Caco-2 (cell line): ENCODE measurements around the gene ASGR2. TPM values are rescaled to one million over a fixed set of nuclear protein-coding genes. Genes with fewer than 3 reads are reported as not detected.

Experiments
- BruUV-seq: library from RNA; stranded (reverse); fragments of 400-500 nt; replicated peaks from 2 replicates; lab custom pipeline; 2021; lab: Mats Ljungman, UMichigan
- CTCF ChIA-PET: fragments of 300-600 bp; sonication (Branson Sonifier 250); formaldehyde crosslinking; loops from one replicate; lab custom pipeline; 2022; ENCODE audit warnings: antibody characterized with exemption; lab: Charles Lee
- POLR2A ChIA-PET: fragments of 300-600 bp; sonication (Branson Sonifier 250); formaldehyde crosslinking; loops from one replicate; lab custom pipeline; 2022; ENCODE audit warnings: antibody characterized with exemption; lab: Charles Lee
- DNase-seq, 2 experiments: peaks; one replicate each; pipeline versions ENCODE4 v3.0.0 to v3.0.0-alpha.2; 2020 to 2022
- H3K27me3 ChIP-seq: replicated peaks from 2 replicates; pipeline ENCODE4 v1.6.0; 2011; ENCODE audit warnings: low read length; ENCODE audit not compliant: control insufficient read depth, insufficient read depth
- H3K36me3 ChIP-seq: 2 replicates; pipeline ENCODE4 v1.5.1; 2011; ENCODE audit warnings: low read length; ENCODE audit not compliant: control insufficient read depth, insufficient read depth
- H3K4me1 ChIP-seq: fragments of 250-450 bp; sonication (Bioruptor Pico); 2 replicates; pipeline ENCODE4 v1.5.1; 2020; ENCODE audit warnings: mild to moderate bottlenecking
- H3K4me3 ChIP-seq: 2 replicates; pipeline ENCODE4 v1.5.1; 2011; ENCODE audit warnings: low read depth, mild to moderate bottlenecking, control low read depth, low read length
- H3K9me3 ChIP-seq: fragments of 250-450 bp; sonication (Bioruptor Pico); 2 replicates; pipeline ENCODE4 v1.5.1; 2020; ENCODE audit warnings: mild to moderate bottlenecking, moderate library complexity
- H3K27ac Mint-ChIP-seq: one replicate; pipeline ENCODE4 v1.8.0; 2022; ENCODE audit warnings: mixed read lengths; ENCODE audit not compliant: unreplicated experiment
- H3K27me3 Mint-ChIP-seq: one replicate; pipeline ENCODE4 v1.8.0; 2022; ENCODE audit warnings: mixed read lengths; ENCODE audit not compliant: insufficient read depth, unreplicated experiment
- H3K36me3 Mint-ChIP-seq: one replicate; pipeline ENCODE4 v1.8.0; 2022; ENCODE audit warnings: mild to moderate bottlenecking, mixed read lengths; ENCODE audit not compliant: insufficient read depth, unreplicated experiment
- H3K4me1 Mint-ChIP-seq: one replicate; pipeline ENCODE4 v1.8.0; 2022; ENCODE audit warnings: low read depth, mixed read lengths; ENCODE audit not compliant: unreplicated experiment
- H3K4me3 Mint-ChIP-seq: one replicate; pipeline ENCODE4 v1.8.0; 2022; ENCODE audit warnings: mild to moderate bottlenecking, moderate library complexity, mixed read lengths; ENCODE audit not compliant: unreplicated experiment
- H3K9me3 Mint-ChIP-seq: one replicate; pipeline ENCODE4 v1.8.0; 2022; ENCODE audit warnings: mixed read lengths; ENCODE audit not compliant: unreplicated experiment
- CTCF ChIP-seq, 2 experiments: fragments of 200-600 bp in 1 of 2; IDR thresholded peaks; 1 replicate in 1 of 2; 2 replicates in 1 of 2; pipeline versions ENCODE4 v1.5.1 to v1.8.0; 2011 to 2022; ENCODE audit warnings: antibody characterized with exemption in 1 of 2, control low read depth in 1 of 2, inconsistent platforms in 1 of 2, low read depth in 1 of 2, low read length in 1 of 2, mild to moderate bottlenecking in 1 of 2, moderate library complexity in 1 of 2; ENCODE audit not compliant: insufficient read depth in 1 of 2, severe bottlenecking in 1 of 2, unreplicated experiment in 1 of 2
- intact Hi-C: fragments of 100-400 bp; cut with micrococcal nuclease; formaldehyde crosslinking; loops from one replicate; pipeline ENCODE4 v1.10.0; 2022; ENCODE audit not compliant: unreplicated experiment
- total RNA-seq: library from RNA; stranded (reverse); gene quantifications from 2 replicates; pipeline ENCODE4 v1.2.3, GENCODE V29; 2022

ASGR2 gene
- total RNA-seq, 1 experiment from 2014 or later: 12.8 TPM

DNA sequence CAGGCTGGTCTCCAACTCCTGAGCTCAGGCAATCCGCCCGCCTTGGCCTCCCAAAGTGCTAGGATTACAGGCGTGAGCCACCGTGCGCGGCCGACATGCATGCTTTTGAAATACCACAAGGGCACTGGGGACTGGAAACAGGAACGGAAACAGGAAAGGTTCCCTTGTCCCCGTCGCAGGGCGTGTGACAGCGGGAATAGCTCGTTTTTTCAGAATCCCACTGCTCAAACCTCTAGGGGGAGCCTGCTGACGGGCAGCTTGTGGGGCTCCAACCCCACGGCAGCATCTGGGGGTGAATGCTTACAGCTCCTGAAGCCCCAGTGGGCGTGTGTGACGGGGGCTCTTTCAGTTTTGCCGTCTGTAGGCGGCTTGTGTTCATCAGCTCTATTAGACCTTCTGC, 18.8 kb upstream of the ASGR2 start:
- Mint-ChIP-seq H3K9me3 (no peaks in the 10 kb centered on the region), H3K27me3 (no peaks in the 10 kb centered on the region), H3K4me1 (no peaks in the 10 kb centered on the region), H3K36me3 (no peaks in the 10 kb centered on the region), H3K4me3 (no peak overlapping the region), H3K27ac (no peak overlapping the region)
- TF ChIP-seq CTCF (IDR thresholded peaks at IDR 0.05; ENCODE audit: insufficient read depth in 1 of 2, low read depth in 1 of 2, low read length in 1 of 2, severe bottlenecking in 1 of 2, unreplicated experiment in 1 of 2): no peak
- H3K27me3 ChIP-seq: no peaks in the 10 kb centered on the region
- no peaks in the 10 kb centered on the region for H3K36me3 ChIP-seq
- H3K4me1 ChIP-seq: no peaks in the 10 kb centered on the region
- intact Hi-C loops: no loop called here
- no peak for DNase-seq
- H3K9me3 ChIP-seq: no peaks in the 10 kb centered on the region
- POLR2A ChIA-PET: no interaction called here
- H3K4me3 ChIP-seq: no peak overlapping the region
- CTCF ChIA-PET: interaction anchor here (0.6 to 1.7 kb wide), 3 partner anchors 32 to 219 kb away, joined by 3 to 5 read pairs (median 4); no protein-coding TSS in a partner anchor
- BruUV-seq: no TSS peak

DNA sequence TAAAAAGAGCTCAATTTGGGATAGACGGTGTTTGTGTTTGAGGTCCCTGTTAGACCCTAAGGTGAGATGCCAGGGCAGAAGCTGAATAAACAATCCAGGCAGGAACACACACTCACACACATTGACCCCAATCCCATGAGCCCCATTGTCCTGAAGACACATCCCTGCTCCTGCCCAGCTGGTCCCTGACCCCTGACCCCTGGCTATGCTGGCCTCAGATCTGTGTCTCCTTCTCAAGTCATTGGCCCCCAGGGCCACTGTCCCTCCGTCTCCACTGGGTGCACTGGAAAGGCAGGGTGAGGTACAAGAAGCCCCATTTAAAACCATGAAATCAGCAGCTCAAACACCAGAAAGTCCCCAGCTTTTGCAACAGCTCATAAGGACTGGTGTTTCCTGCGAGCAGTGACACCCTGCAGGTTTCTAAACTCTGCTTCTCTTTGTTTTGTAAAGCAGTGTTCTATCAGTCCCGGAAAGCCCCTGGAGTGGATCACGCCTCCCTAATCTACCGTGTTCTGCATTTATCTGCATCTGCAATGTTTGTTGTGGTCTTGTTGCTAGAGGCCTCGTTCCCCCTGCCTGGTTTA, 18.0 kb upstream of the ASGR2 start:
- no peaks in the 10 kb centered on the region for H3K27me3 Mint-ChIP-seq
- H3K4me3 Mint-ChIP-seq: no peak overlapping the region
- H3K36me3 ChIP-seq: no peaks in the 10 kb centered on the region
- CTCF ChIA-PET: interaction anchor here (1.4 to 1.7 kb wide), 2 partner anchors 32 to 87 kb away, joined by 4 to 5 read pairs; no protein-coding TSS in a partner anchor
- no TSS peak for BruUV-seq
- H3K27ac Mint-ChIP-seq: no peak overlapping the region
- POLR2A ChIA-PET: no interaction called here
- no peaks in the 10 kb centered on the region for H3K4me1 ChIP-seq
- no peak for TF ChIP-seq CTCF (IDR thresholded peaks at IDR 0.05; ENCODE audit: insufficient read depth in 1 of 2, low read depth in 1 of 2, low read length in 1 of 2, severe bottlenecking in 1 of 2, unreplicated experiment in 1 of 2)
- H3K4me3 ChIP-seq: no peak overlapping the region
- no peaks in the 10 kb centered on the region for H3K4me1 Mint-ChIP-seq
- no peaks in the 10 kb centered on the region for H3K27me3 ChIP-seq
- no peaks in the 10 kb centered on the region for H3K9me3 Mint-ChIP-seq
- no peaks in the 10 kb centered on the region for H3K9me3 ChIP-seq
- no peaks in the 10 kb centered on the region for H3K36me3 Mint-ChIP-seq
- intact Hi-C loops: no loop called here
- DNase-seq: no peak

DNA sequence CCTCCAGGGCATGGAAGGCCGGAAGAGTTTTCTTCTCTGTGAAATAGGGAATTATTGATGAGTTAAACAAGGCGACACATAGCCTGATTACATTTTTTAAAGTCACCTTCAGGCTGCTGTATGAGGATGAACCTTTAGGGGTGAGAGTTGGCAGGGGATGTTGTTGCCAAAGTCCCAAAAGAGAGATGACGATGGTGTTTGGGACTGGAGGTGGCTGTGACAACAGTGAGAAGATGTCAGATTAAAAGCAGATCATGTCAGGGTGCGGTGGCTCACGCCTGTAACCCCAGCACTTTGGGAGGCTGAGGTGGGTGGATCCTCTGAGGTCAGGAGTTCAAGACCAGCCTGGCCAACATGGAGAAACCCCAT, 16.8 kb upstream of the ASGR2 start:
- Histone ChIP-seq H3K36me3 (no peaks in the 10 kb centered on the region), H3K4me3 (no peak overlapping the region), H3K27me3 (no peaks in the 10 kb centered on the region), H3K9me3 (no peaks in the 10 kb centered on the region), H3K4me1 (no peaks in the 10 kb centered on the region)
- TF ChIP-seq CTCF (IDR thresholded peaks at IDR 0.05; ENCODE audit: insufficient read depth in 1 of 2, low read depth in 1 of 2, low read length in 1 of 2, severe bottlenecking in 1 of 2, unreplicated experiment in 1 of 2): no peak
- ChIA-PET POLR2A (no interaction called here), CTCF (no interaction called here)
- Mint-ChIP-seq H3K27ac (peak overlapping the region; percentile 22), H3K4me3 (no peak overlapping the region), H3K36me3 (no peaks in the 10 kb centered on the region), H3K27me3 (no peaks in the 10 kb centered on the region), H3K4me1 (peaks cover 6% of the 10 kb centered on the region), H3K9me3 (no peaks in the 10 kb centered on the region)
- no TSS peak for BruUV-seq
- intact Hi-C loops: no loop called here
- no peak for DNase-seq
